CD4-positive, alpha-beta T cell (primary cell): ENCODE measurements around the gene SPINK5. TPM values are rescaled to one million over a fixed set of nuclear protein-coding genes. Genes with fewer than 3 reads are reported as not detected.

ENCODE experiments used
- ATAC-seq: fragments of 200-7000 bp; cut with Tn5 transposase; one replicate; pipeline ENCODE4 v1.10.0; 2022; ENCODE audit warnings: mild to moderate bottlenecking; ENCODE audit not compliant: poor library complexity
- CTCF ChIA-PET: fragments of 350-600 bp; sonication (Branson Sonifier 250); formaldehyde crosslinking; loops from one replicate; lab custom pipeline; 2021; ENCODE audit warnings: antibody characterized with exemption, inconsistent platforms; lab: Charles Lee
- POLR2A ChIA-PET: fragments of 350-600 bp; sonication (Branson Sonifier 250); formaldehyde crosslinking; loops from one replicate; lab custom pipeline; 2021; ENCODE audit warnings: antibody characterized with exemption, inconsistent platforms; lab: Charles Lee
- DNase-seq, 14 experiments: peaks; one replicate each; pipeline ENCODE4 v3.0.0-alpha.2; 2013 to 2020; ENCODE audit warnings: mixed read lengths in 2 of 14
- H3K27ac ChIP-seq, 2 donors: one replicate each; pipeline versions ENCODE4 v1.5.1 to v1.7.0; 2013; ENCODE audit warnings: low read length in 2 of 2, low read depth in 1 of 2, mild to moderate bottlenecking in 1 of 2
- H3K27me3 ChIP-seq, 2 experiments: 1 replicate in 1 of 2; 2 replicates in 1 of 2; pipeline versions ENCODE4 v1.6.1 to v1.7.0; 2013; ENCODE audit warnings: low read length in 2 of 2, control low read depth in 1 of 2, mild to moderate bottlenecking in 1 of 2, moderate library complexity in 1 of 2; ENCODE audit not compliant: insufficient read depth in 2 of 2, control insufficient read depth in 1 of 2
- H3K36me3 ChIP-seq: one replicate; pipeline ENCODE4 v1.6.1; 2013; ENCODE audit warnings: low read length, control low read depth; ENCODE audit not compliant: insufficient read depth
- H3K4me1 ChIP-seq: one replicate; pipeline ENCODE4 v1.6.1; 2013; ENCODE audit warnings: low read length, control low read depth; ENCODE audit not compliant: insufficient read depth
- H3K4me3 ChIP-seq: one replicate; pipeline ENCODE4 v1.5.1; 2013; ENCODE audit warnings: mild to moderate bottlenecking, low read length, moderate library complexity
- H3K9me3 ChIP-seq, 2 experiments: 1 replicate in 1 of 2; 2 replicates in 1 of 2; pipeline versions ENCODE4 v1.6.1 to v1.7.0; 2013; ENCODE audit warnings: low read length in 2 of 2, mild to moderate bottlenecking in 2 of 2, control low read depth in 1 of 2, moderate library complexity in 1 of 2; ENCODE audit not compliant: control insufficient read depth in 1 of 2, insufficient read depth in 1 of 2
- H3K27ac Mint-ChIP-seq: one replicate; pipeline ENCODE4 v1.8.0; 2020; ENCODE audit warnings: mixed read lengths
- H3K27me3 Mint-ChIP-seq: one replicate; pipeline ENCODE4 v1.8.0; 2021; ENCODE audit warnings: mixed read lengths
- H3K36me3 Mint-ChIP-seq: one replicate; pipeline ENCODE4 v1.8.0; 2021; ENCODE audit warnings: low read depth, mixed read lengths
- H3K4me1 Mint-ChIP-seq: one replicate; pipeline ENCODE4 v1.8.0; 2021; ENCODE audit warnings: low read depth, mixed read lengths
- H3K4me3 Mint-ChIP-seq: one replicate; pipeline ENCODE4 v1.8.0; 2020; ENCODE audit warnings: mild to moderate bottlenecking, mixed read lengths
- H3K9me3 Mint-ChIP-seq: one replicate; pipeline ENCODE4 v1.8.0; 2020; ENCODE audit warnings: mixed read lengths
- CTCF ChIP-seq: fragments of 200-600 bp; IDR thresholded peaks from one replicate; pipeline ENCODE4 v1.8.0; 2022; ENCODE audit warnings: antibody characterized with exemption, mild to moderate bottlenecking
- intact Hi-C, 2 experiments: fragments of 100-400 bp; cut with DNase I in 1 of 2; cut with micrococcal nuclease in 1 of 2; formaldehyde crosslinking; loops; one replicate each; pipeline versions ENCODE4 v1.15.1 to v1.9.0; 2023 to 2025; cut with DNase I, micrococcal nuclease
- total RNA-seq, 174 experiments: library from RNA in 2 of 174; stranded (reverse) in 2 of 174; gene quantifications; one replicate each; pipeline ENCODE4 v1.2.3 and lab custom pipeline; 2021 to 2026

SPINK5 gene
- total RNA-seq, 2 experiments from 2014 or later: not detected

GRCh38 chr5:148033134-148033533 is 30.6 kb upstream of the SPINK5 start:
- no peaks in the 10 kb centered on the region for H3K36me3 Mint-ChIP-seq
- intact Hi-C loops: no loop called here
- H3K27me3 Mint-ChIP-seq: no peaks in the 10 kb centered on the region
- TF ChIP-seq CTCF: no peak
- Histone ChIP-seq H3K27ac (no peak overlapping the region), H3K36me3 (no peaks in the 10 kb centered on the region), H3K4me1 (no peaks in the 10 kb centered on the region), H3K27me3 (no peaks in the 10 kb centered on the region), H3K9me3 (peaks cover 0 to 4% of the 10 kb centered on the region in 2 experiments), H3K4me3 (no peak overlapping the region)
- no peak overlapping the region for H3K4me3 Mint-ChIP-seq
- no peaks in the 10 kb centered on the region for H3K4me1 Mint-ChIP-seq
- ChIA-PET CTCF (no interaction called here), POLR2A (no interaction called here)
- no peak for DNase-seq
- ATAC-seq: no peak
- H3K27ac Mint-ChIP-seq: no peak overlapping the region
- H3K9me3 Mint-ChIP-seq: peaks cover 2% of the 10 kb centered on the region

GRCh38 chr5:148035676-148036075 is 28.1 kb upstream of the SPINK5 start:
- DNase-seq (no peak), ATAC-seq (no peak)
- Histone ChIP-seq H3K27me3 (no peaks in the 10 kb centered on the region), H3K4me3 (no peak overlapping the region), H3K27ac (no peak overlapping the region), H3K36me3 (no peaks in the 10 kb centered on the region), H3K4me1 (no peaks in the 10 kb centered on the region), H3K9me3 (no peaks in the 10 kb centered on the region)
- Mint-ChIP-seq H3K27ac (no peak overlapping the region), H3K9me3 (no peaks in the 10 kb centered on the region), H3K4me3 (no peak overlapping the region), H3K4me1 (no peaks in the 10 kb centered on the region), H3K27me3 (no peaks in the 10 kb centered on the region), H3K36me3 (no peaks in the 10 kb centered on the region)
- ChIA-PET CTCF (no interaction called here), POLR2A (no interaction called here)
- intact Hi-C loops: no loop called here
- no peak for TF ChIP-seq CTCF

GRCh38 chr5:148042881-148043280 is 20.9 kb upstream of the SPINK5 start:
- no peak overlapping the region for H3K27ac ChIP-seq
- intact Hi-C loops: no loop called here
- no peak for TF ChIP-seq CTCF
- no peaks in the 10 kb centered on the region for H3K36me3 ChIP-seq
- CTCF ChIA-PET: interaction anchor here (1.1 kb wide), 1 partner anchor 22 kb away, joined by 3 read pairs; no protein-coding TSS in a partner anchor
- Mint-ChIP-seq H3K27ac (no peak overlapping the region), H3K27me3 (no peaks in the 10 kb centered on the region), H3K9me3 (peaks cover 4% of the 10 kb centered on the region), H3K4me1 (no peaks in the 10 kb centered on the region), H3K4me3 (no peak overlapping the region), H3K36me3 (no peaks in the 10 kb centered on the region)
- no peaks in the 10 kb centered on the region for H3K4me1 ChIP-seq
- no peaks in the 10 kb centered on the region for H3K9me3 ChIP-seq
- ATAC-seq: no peak
- no peak for DNase-seq
- no peaks in the 10 kb centered on the region for H3K27me3 ChIP-seq
- POLR2A ChIA-PET: no interaction called here
- no peak overlapping the region for H3K4me3 ChIP-seq
